Parathyroid adenoma (tissue), 2 donors: ENCODE measurements around the gene SMIM24.

Source experiments
- H2AFZ ChIP-seq: fragments of 300-600 bp; sonication (generic); one replicate; pipeline ENCODE4 v1.7.0; 2017; ENCODE audit warnings: antibody characterized with exemption, mild to moderate bottlenecking
- H3K27ac ChIP-seq: fragments of 300-600 bp; sonication (generic); one replicate; pipeline ENCODE4 v1.7.0; 2017
- H3K27me3 ChIP-seq: fragments of 300-600 bp; sonication (generic); one replicate; pipeline ENCODE4 v1.7.0; 2017; ENCODE audit warnings: low read length; ENCODE audit not compliant: control insufficient read depth, insufficient read depth
- H3K36me3 ChIP-seq: fragments of 300-600 bp; sonication (generic); one replicate; pipeline ENCODE4 v1.7.0; 2017; ENCODE audit warnings: low read length; ENCODE audit not compliant: control insufficient read depth, insufficient read depth
- H3K4me1 ChIP-seq: fragments of 300-600 bp; sonication (generic); one replicate; pipeline ENCODE4 v1.7.0; 2017; ENCODE audit warnings: control low read depth
- H3K4me2 ChIP-seq: fragments of 300-600 bp; sonication (generic); one replicate; pipeline ENCODE4 v1.7.0; 2017; ENCODE audit warnings: low read length
- H3K4me3 ChIP-seq: fragments of 300-600 bp; sonication (generic); one replicate; pipeline ENCODE4 v1.7.0; 2017; ENCODE audit warnings: low read depth, low read length
- H3K79me2 ChIP-seq: fragments of 300-600 bp; sonication (generic); one replicate; pipeline ENCODE4 v1.7.0; 2017; ENCODE audit warnings: control low read depth
- H3K9ac ChIP-seq: fragments of 300-600 bp; sonication (generic); one replicate; pipeline ENCODE4 v1.7.0; 2017; ENCODE audit warnings: mild to moderate bottlenecking
- H3K9me3 ChIP-seq: fragments of 300-600 bp; sonication (generic); one replicate; pipeline ENCODE4 v1.7.0; 2017; ENCODE audit warnings: low read length; ENCODE audit not compliant: control insufficient read depth
- CTCF ChIP-seq: fragments of 300-600 bp; sonication (generic); IDR thresholded peaks from one replicate; pipeline ENCODE4 v1.7.0; 2017; ENCODE audit warnings: antibody characterized with exemption, mild to moderate bottlenecking
- donor health status: primary hyperparathyroidism.

Gene SMIM24

GRCh38 chr19:3518659-3519058 is 38.3 kb upstream of the SMIM24 start:
- peaks cover 7% of the 10 kb centered on the region for H3K4me1 ChIP-seq
- no peaks in the 10 kb centered on the region for H3K9me3 ChIP-seq
- TF ChIP-seq CTCF: no peak
- no peaks in the 10 kb centered on the region for H3K36me3 ChIP-seq
- H3K27ac ChIP-seq: no peak overlapping the region
- H3K9ac ChIP-seq: no peak overlapping the region
- no peak overlapping the region for H2AFZ ChIP-seq
- peaks cover 71% of the 10 kb centered on the region for H3K79me2 ChIP-seq
- H3K27me3 ChIP-seq: no peaks in the 10 kb centered on the region
- H3K4me3 ChIP-seq: no peak overlapping the region
- no peak overlapping the region for H3K4me2 ChIP-seq

GRCh38 chr19:3518255-3518654 is 37.9 kb upstream of the SMIM24 start:
- H3K27ac ChIP-seq: no peak overlapping the region
- peaks cover 74% of the 10 kb centered on the region for H3K79me2 ChIP-seq
- no peaks in the 10 kb centered on the region for H3K27me3 ChIP-seq
- no peak overlapping the region for H3K9ac ChIP-seq
- no peak overlapping the region for H2AFZ ChIP-seq
- TF ChIP-seq CTCF: no peak
- peaks cover 7% of the 10 kb centered on the region for H3K4me1 ChIP-seq
- H3K36me3 ChIP-seq: no peaks in the 10 kb centered on the region
- no peak overlapping the region for H3K4me2 ChIP-seq
- no peak overlapping the region for H3K4me3 ChIP-seq
- no peaks in the 10 kb centered on the region for H3K9me3 ChIP-seq

GRCh38 chr19:3517638-3518037 is 37.3 kb upstream of the SMIM24 start:
- peaks cover 7% of the 10 kb centered on the region for H3K4me1 ChIP-seq
- no peak for TF ChIP-seq CTCF
- H3K4me2 ChIP-seq: no peak overlapping the region

GRCh38 chr19:3516675-3517207 is 36.4 kb upstream of the SMIM24 start:
- Histone ChIP-seq H3K79me2 (peaks cover 83% of the 10 kb centered on the region), H3K36me3 (no peaks in the 10 kb centered on the region), H3K4me3 (no peak overlapping the region)

More at GRCh38 chr19:3517638-3518037, 37.3 kb upstream of the SMIM24 start:
- no peaks in the 10 kb centered on the region for H3K36me3 ChIP-seq
- H3K4me3 ChIP-seq: no peak overlapping the region
- H3K27me3 ChIP-seq: no peaks in the 10 kb centered on the region
- peaks cover 77% of the 10 kb centered on the region for H3K79me2 ChIP-seq
- H3K27ac ChIP-seq: no peak overlapping the region
- H2AFZ ChIP-seq: no peak overlapping the region
- no peak overlapping the region for H3K9ac ChIP-seq
- H3K9me3 ChIP-seq: no peaks in the 10 kb centered on the region

More at GRCh38 chr19:3516675-3517207, 36.4 kb upstream of the SMIM24 start:
- no peaks in the 10 kb centered on the region for H3K27me3 ChIP-seq
- H3K27ac ChIP-seq: no peak overlapping the region
- H3K4me1 ChIP-seq: peaks cover 16% of the 10 kb centered on the region
- TF ChIP-seq CTCF: no peak
- H3K4me2 ChIP-seq: no peak overlapping the region
- H3K9me3 ChIP-seq: no peaks in the 10 kb centered on the region
- no peak overlapping the region for H3K9ac ChIP-seq
- no peak overlapping the region for H2AFZ ChIP-seq
